B cell (primary cell): ENCODE results near the gene FMNL2.

ENCODE experiments used
- CTCF ChIP-seq: fragments of 200-600 bp; IDR thresholded peaks from one replicate; pipeline ENCODE4 v1.8.0; 2022; ENCODE audit warnings: antibody characterized with exemption, mild to moderate bottlenecking
- EZH2 ChIP-seq: IDR thresholded peaks from 2 replicates; pipeline ENCODE4 v1.6.1; 2012; ENCODE audit warnings: borderline replicate concordance, low read depth, mild to moderate bottlenecking, moderate library complexity, low read length; ENCODE audit not compliant: insufficient read depth, poor library complexity, severe bottlenecking

- TF ChIP-seq CTCF (no peak), EZH2 (no peak)
These were observed 339.4 kb downstream of the FMNL2 start for GRCh38 chr2:152674334-152674733.
